OCI-LY1 (cell line): Measurements from ENCODE around the gene KCNH1.

ENCODE experiments used
- H2AFZ ChIP-seq: fragments of 200-600 bp; sonication (generic), shearing (Covaris generic); 2 replicates; pipeline ENCODE4 v1.6.0; 2014; ENCODE audit warnings: antibody characterized with exemption, mild to moderate bottlenecking, low read length
- H3F3A ChIP-seq: fragments of 200-600 bp; sonication (generic), shearing (Covaris generic); 2 replicates; pipeline ENCODE4 v1.6.0; 2014; ENCODE audit warnings: mild to moderate bottlenecking, antibody characterized with exemption, low read length, moderate library complexity; ENCODE audit not compliant: insufficient read depth
- H3K27ac ChIP-seq: fragments of 200-600 bp; sonication (generic); 2 replicates; pipeline ENCODE4 v1.5.1; 2014; ENCODE audit warnings: low read length, mixed run types, mild to moderate bottlenecking, low read depth; ENCODE audit not compliant: poor library complexity, severe bottlenecking
- H3K27me3 ChIP-seq: fragments of 200-600 bp; sonication (generic); 2 replicates; pipeline ENCODE4 v1.6.0; 2014; ENCODE audit warnings: antibody characterized with exemption, mild to moderate bottlenecking, low read length, moderate library complexity; ENCODE audit not compliant: insufficient read depth
- H3K36me3 ChIP-seq: fragments of 200-600 bp; sonication (generic); 2 replicates; pipeline ENCODE4 v1.6.1; 2014; ENCODE audit warnings: mild to moderate bottlenecking, antibody characterized with exemption, low read length, moderate library complexity, mixed read lengths; ENCODE audit not compliant: insufficient read depth
- H3K4me1 ChIP-seq: fragments of 200-600 bp; sonication (generic); 2 replicates; pipeline ENCODE4 v1.5.1; 2014; ENCODE audit warnings: mild to moderate bottlenecking, low read length, moderate library complexity; ENCODE audit not compliant: insufficient read depth, severe bottlenecking
- H3K4me2 ChIP-seq: fragments of 200-600 bp; sonication (generic), shearing (Covaris generic); 2 replicates; pipeline ENCODE4 v1.6.1; 2014; ENCODE audit warnings: low read length
- H3K4me3 ChIP-seq: fragments of 200-600 bp; sonication (generic); 2 replicates; pipeline ENCODE4 v1.5.1; 2014; ENCODE audit warnings: low read length, low read depth, mild to moderate bottlenecking, mixed read lengths; ENCODE audit not compliant: poor library complexity, severe bottlenecking
- H3K79me2 ChIP-seq: fragments of 200-600 bp; shearing (Covaris generic); 2 replicates; pipeline ENCODE4 v1.6.1; 2016; ENCODE audit warnings: mixed run types, low read length, mixed read lengths; ENCODE audit not compliant: insufficient read depth
- H3K9ac ChIP-seq: fragments of 200-600 bp; sonication (generic), shearing (Covaris generic); 2 replicates; pipeline ENCODE4 v1.6.1; 2014; ENCODE audit warnings: mild to moderate bottlenecking, low read length, mixed read lengths
- H3K9me2 ChIP-seq: fragments of 200-600 bp; sonication (generic), shearing (Covaris generic); 2 replicates; pipeline ENCODE4 v1.6.1; 2014; ENCODE audit warnings: low read depth, mild to moderate bottlenecking, low read length, mixed read lengths
- H3K9me3 ChIP-seq: fragments of 200-600 bp; shearing (Covaris generic); 2 replicates; pipeline ENCODE4 v1.6.1; 2014; ENCODE audit warnings: low read length, mixed read lengths
- H4K20me1 ChIP-seq: fragments of 200-600 bp; sonication (generic), shearing (Covaris generic); 2 replicates; pipeline ENCODE4 v1.6.0; 2016; ENCODE audit warnings: mild to moderate bottlenecking, low read length; ENCODE audit not compliant: insufficient read depth
- CTCF ChIP-seq: fragments of 200-600 bp; sonication (generic), shearing (Covaris generic); IDR thresholded peaks from 2 replicates; pipeline ENCODE4 v1.5.1; 2017; ENCODE audit warnings: mild to moderate bottlenecking, antibody characterized with exemption, low read length, moderate library complexity, mixed read lengths
- EZH2 ChIP-seq: fragments of 200-600 bp; sonication (generic), shearing (Covaris generic); IDR thresholded peaks from 2 replicates; pipeline ENCODE4 v1.8.0; 2017; ENCODE audit warnings: borderline replicate concordance, mixed run types, mild to moderate bottlenecking, antibody characterized with exemption, low read length, moderate library complexity, mixed read lengths

KCNH1 gene

GRCh38 chr1:210723646-210724045 is 410.3 kb downstream of the KCNH1 start:
- no peak overlapping the region for H2AFZ ChIP-seq
- H3K9me3 ChIP-seq = no peaks in the 10 kb centered on the region
- no peak overlapping the region for H3K4me2 ChIP-seq
- H3K9ac ChIP-seq = no peak overlapping the region
- TF ChIP-seq CTCF (no peak), EZH2 (no peak)
- no peaks in the 10 kb centered on the region for H3K4me1 ChIP-seq
- H3K27ac ChIP-seq = no peak overlapping the region
- H3K36me3 ChIP-seq = no peaks in the 10 kb centered on the region
- no peaks in the 10 kb centered on the region for H3K9me2 ChIP-seq
- no peaks in the 10 kb centered on the region for H3K79me2 ChIP-seq
- H3K27me3 ChIP-seq = no peaks in the 10 kb centered on the region
- no peak overlapping the region for H3K4me3 ChIP-seq
- no peaks in the 10 kb centered on the region for H3F3A ChIP-seq
- no peaks in the 10 kb centered on the region for H4K20me1 ChIP-seq

DNA sequence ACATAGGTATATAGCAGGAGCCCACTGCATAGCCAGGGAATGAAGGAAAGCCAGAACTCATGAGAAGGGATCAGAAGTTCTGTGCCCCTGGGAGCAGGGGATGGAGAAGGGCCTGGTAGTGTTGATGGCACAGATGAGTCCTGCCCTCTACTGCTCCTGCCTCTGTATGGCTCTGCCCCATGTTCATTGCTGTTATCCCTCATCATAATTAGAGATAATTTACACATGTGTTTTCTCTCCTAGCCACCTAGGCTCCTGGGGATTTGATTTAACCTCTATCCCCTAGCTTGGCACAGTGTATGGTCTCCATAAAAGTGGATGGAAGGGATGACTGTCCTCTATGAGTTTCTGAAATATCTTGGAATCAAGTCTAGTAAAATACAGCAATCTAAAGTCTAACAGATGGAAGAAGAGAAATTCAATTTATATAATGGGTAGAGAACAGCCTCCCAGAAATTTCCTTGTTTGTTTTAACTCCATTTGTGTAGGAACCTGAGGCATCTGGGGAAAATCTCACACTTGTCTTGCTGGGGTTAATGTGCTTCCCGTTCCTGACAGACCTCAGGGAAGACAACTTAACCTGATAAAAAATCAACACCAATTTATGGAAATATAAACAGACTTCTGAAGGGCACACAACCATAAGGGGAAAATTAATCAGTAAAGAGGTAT is 411.4 kb downstream of the KCNH1 start:
- Histone ChIP-seq H3K27me3 (no peaks in the 10 kb centered on the region), H3K79me2 (no peaks in the 10 kb centered on the region), H3K36me3 (no peaks in the 10 kb centered on the region), H3F3A (no peaks in the 10 kb centered on the region), H2AFZ (no peak overlapping the region), H3K9me3 (no peaks in the 10 kb centered on the region), H4K20me1 (no peaks in the 10 kb centered on the region), H3K4me1 (no peaks in the 10 kb centered on the region), H3K9ac (no peak overlapping the region), H3K9me2 (no peaks in the 10 kb centered on the region), H3K4me3 (no peak overlapping the region), H3K27ac (no peak overlapping the region), H3K4me2 (no peak overlapping the region)
- no peak for TF ChIP-seq EZH2
- no peak for TF ChIP-seq CTCF

GRCh38 chr1:210715072-210715471 is 418.9 kb downstream of the KCNH1 start:
- Histone ChIP-seq H3K27ac (no peak overlapping the region), H2AFZ (no peak overlapping the region), H3K4me1 (no peaks in the 10 kb centered on the region), H3K9me3 (no peaks in the 10 kb centered on the region), H3K4me3 (no peak overlapping the region), H3K27me3 (no peaks in the 10 kb centered on the region), H3K79me2 (no peaks in the 10 kb centered on the region), H3K9me2 (no peaks in the 10 kb centered on the region), H3F3A (no peaks in the 10 kb centered on the region), H3K9ac (no peak overlapping the region), H3K4me2 (no peak overlapping the region), H3K36me3 (no peaks in the 10 kb centered on the region), H4K20me1 (no peaks in the 10 kb centered on the region)
- TF ChIP-seq EZH2 (no peak), CTCF (no peak)
